Suprapubic skin (tissue), 4 donors: ENCODE data around the gene ZMIZ2.

Source experiments
- CTCF ChIP-seq, 2 donors: fragments of 200-600 bp in 1 of 2; fragments of 450-650 bp in 1 of 2; sonication (generic) in 1 of 2; IDR thresholded peaks; one replicate each; pipeline ENCODE4 v1.5.1; 2016 to 2019; ENCODE audit warnings: antibody characterized with exemption in 2 of 2, mild to moderate bottlenecking in 1 of 2, moderate library complexity in 1 of 2
- EP300 ChIP-seq: sonication (generic); formaldehyde crosslinking; IDR thresholded peaks from one replicate; pipeline ENCODE4 v1.6.1; 2017; ENCODE audit warnings: antibody characterized with exemption
- POLR2A ChIP-seq, 2 donors: fragments of 450-650 bp; IDR thresholded peaks; one replicate each; pipeline ENCODE4 v1.6.1; 2017; ENCODE audit warnings: antibody characterized with exemption in 2 of 2, mild to moderate bottlenecking in 2 of 2, moderate library complexity in 2 of 2
- POLR2AphosphoS5 ChIP-seq, 3 donors: sonication (generic); formaldehyde crosslinking; IDR thresholded peaks; one replicate each; pipeline ENCODE4 v1.6.1; 2017; ENCODE audit warnings: antibody characterized with exemption in 3 of 3

DNA sequence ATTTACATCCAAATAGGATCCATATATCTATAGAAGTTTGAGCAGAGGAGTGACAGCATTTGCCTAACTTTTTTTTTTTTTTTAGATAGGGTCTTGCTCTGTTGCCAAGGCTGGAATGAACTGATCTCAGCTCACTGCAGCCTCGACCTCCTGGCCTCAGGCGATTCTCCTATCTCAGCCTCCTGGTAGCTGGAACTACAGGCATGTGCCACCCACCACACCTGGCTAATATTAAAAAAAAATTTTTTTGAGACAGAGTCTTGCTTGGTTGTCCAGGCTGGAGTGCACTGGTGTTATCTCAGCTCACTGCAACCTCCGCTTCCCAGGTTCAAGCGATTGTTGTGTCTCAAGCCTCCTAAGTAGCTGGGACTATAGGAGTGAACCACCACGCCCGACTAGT lies 62.9 kb downstream of the ZMIZ2 start:
- TF ChIP-seq CTCF (IDR thresholded peaks at IDR 0.05) (no peak), POLR2AphosphoS5 (IDR thresholded peaks at IDR 0.05) (no peak), POLR2A (IDR thresholded peaks at IDR 0.05) (no peak), EP300 (no peak)
